Measurements from ENCODE around the gene ITLN1.

GRCh38 chr1:160887071-160887470, 2.1 kb upstream of the ITLN1 start:
- TF ChIP-seq, protein P1, sequence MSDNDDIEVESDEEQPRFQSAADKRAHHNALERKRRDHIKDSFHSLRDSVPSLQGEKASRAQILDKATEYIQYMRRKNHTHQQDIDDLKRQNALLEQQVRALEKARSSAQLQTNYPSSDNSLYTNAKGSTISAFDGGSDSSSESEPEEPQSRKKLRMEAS (IDR thresholded peaks at IDR 0.05; ENCODE audit: insufficient read depth, insufficient read length): no peak
- no peak for TF ChIP-seq MYC (IDR thresholded peaks at IDR 0.05; ENCODE audit: low read depth, low read length)
- TF ChIP-seq CTCF (IDR thresholded peaks at IDR 0.05; ENCODE audit: extremely low read depth in 1 of 2, insufficient read depth in 1 of 2, low read depth in 1 of 2, low read length in 2 of 2): no peak
- TF ChIP-seq JUN (IDR thresholded peaks at IDR 0.05; ENCODE audit: borderline replicate concordance, insufficient read depth, insufficient read length, low read depth): no peak
- TF ChIP-seq EZH2 (IDR thresholded peaks at IDR 0.05; ENCODE audit: borderline replicate concordance, low read depth, low read length, severe bottlenecking): no peak
- no peak for TF ChIP-seq POLR2A (IDR thresholded peaks at IDR 0.05; ENCODE audit: low read depth, low read length)
